HG03097 (cell line): ENCODE measurements around the gene LCN6.
"Not testable (repeated sequence)": the region's sequence is repeated elsewhere in the genome, so short reads cannot be mapped to it uniquely, and the experiment has no call there.

ENCODE experiments used
- ATAC-seq: cut with Tn5 transposase; IDR thresholded peaks from one replicate; pipeline ENCODE4 v1.9.1; 2021; ENCODE audit not compliant: unreplicated experiment, low FRiP score

Gene LCN6

GRCh38 chr9:136784249-136784996, 36.1 kb upstream of the LCN6 start:
- no peak for ATAC-seq

GRCh38 chr9:136782452-136782851, 34.1 kb upstream of the LCN6 start:
- no peak for ATAC-seq

DNA sequence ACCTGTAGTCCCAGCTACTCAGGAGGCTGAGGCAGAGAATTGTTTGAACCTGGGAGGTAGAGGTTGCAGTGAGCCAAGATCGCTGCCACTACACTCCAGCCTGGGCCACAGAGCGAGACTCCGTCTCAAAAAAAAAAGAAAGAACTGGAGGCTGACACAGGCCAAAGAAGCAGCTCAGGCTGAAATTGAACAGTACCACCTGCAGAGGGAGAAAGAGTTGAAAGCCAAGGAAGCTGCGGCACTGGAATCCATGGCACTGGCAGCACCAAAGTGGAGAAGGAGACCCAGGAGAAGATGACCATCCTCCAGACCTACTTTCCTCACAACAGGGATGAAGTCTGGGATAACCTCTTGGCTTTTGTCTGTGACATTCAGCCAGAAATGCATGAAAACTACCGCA, 31.5 kb upstream of the LCN6 start:
- ATAC-seq: no peak

GRCh38 chr9:136777359-136777758, 29.0 kb upstream of the LCN6 start:
- no peak for ATAC-seq

DNA sequence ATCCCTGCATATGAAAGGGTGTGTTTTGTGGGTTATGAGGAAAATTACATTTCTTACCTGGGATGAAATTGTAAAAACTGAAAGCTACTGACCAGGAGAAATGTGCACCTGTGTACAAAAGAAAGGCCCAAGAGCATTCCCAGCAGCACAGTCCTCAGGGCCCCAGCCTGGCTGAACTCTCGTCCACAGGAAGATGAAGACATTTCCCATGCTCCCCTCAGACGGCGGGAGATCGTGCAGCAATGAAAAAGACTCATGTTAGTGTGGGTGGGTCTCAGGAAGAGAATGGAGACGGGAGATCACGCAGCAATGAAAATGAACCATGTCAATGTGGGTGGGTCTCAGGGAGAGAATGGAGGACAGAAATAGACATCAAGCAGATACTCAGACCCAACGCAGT, 28.6 kb upstream of the LCN6 start:
- no peak for ATAC-seq

DNA sequence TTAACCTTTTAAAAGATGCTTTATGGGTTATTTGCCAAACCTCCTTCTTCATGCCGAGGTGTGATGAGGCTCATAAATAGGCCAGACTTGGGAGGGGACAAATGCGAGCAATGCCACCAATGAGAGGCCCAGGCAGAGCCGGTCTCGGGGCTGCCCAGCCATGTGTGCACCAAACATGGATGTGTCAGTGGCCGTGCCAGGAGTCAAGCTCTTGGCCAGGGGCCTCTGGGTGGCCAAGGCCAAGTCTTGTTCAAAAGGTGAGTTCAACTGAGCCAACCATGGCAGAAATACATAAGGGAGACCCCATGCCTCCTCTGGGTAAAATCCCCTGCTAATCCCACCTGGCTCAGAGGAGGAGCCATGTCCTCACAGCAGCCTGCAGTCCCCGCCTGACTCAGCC, 26.9 kb upstream of the LCN6 start:
- ATAC-seq: no peak

GRCh38 chr9:136774416-136775045, 26.2 kb upstream of the LCN6 start:
- ATAC-seq: no peak

- ATAC-seq: no peak
Observed at GRCh38 chr9:136773386-136774044, 25.2 kb upstream of the LCN6 start.

- ATAC-seq: no peak
Observed at GRCh38 chr9:136771907-136772415, 23.6 kb upstream of the LCN6 start.

GRCh38 chr9:136769710-136770191, 21.4 kb upstream of the LCN6 start:
- no peak for ATAC-seq

DNA sequence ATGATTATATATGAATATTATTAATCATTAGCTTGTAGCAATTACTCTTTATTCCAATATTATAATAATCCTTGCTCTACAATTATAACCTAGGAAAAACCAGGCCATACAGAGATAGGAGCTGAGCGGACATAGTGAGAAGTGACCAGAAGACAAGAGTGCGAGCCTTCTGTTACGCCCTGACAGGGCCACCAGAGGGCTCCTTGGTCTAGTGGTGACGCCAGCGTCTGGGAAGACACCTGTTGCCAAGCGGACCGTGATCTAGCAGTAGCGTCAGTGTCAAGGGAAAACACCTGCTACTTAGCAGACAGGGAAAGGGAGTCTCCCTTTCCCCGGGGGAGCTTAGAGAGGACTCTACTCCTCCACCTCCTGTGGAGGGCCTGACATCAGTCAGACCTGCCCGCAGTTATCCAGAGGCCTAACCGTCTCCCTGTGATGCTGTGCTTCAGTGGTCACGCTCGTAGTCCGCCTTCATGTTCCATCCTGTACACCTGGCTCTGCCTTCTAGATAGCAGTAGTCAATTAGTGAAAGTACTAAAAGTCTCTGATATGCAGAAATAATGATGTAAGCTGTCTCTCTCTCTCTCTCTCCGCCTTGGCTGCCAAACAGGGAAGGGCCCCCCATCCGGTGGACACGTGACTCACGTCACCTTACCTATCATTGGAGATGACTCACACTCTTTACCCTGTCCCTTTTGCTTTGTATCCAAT, 18.2 kb upstream of the LCN6 start:
- not testable (repeated sequence) for ATAC-seq

DNA sequence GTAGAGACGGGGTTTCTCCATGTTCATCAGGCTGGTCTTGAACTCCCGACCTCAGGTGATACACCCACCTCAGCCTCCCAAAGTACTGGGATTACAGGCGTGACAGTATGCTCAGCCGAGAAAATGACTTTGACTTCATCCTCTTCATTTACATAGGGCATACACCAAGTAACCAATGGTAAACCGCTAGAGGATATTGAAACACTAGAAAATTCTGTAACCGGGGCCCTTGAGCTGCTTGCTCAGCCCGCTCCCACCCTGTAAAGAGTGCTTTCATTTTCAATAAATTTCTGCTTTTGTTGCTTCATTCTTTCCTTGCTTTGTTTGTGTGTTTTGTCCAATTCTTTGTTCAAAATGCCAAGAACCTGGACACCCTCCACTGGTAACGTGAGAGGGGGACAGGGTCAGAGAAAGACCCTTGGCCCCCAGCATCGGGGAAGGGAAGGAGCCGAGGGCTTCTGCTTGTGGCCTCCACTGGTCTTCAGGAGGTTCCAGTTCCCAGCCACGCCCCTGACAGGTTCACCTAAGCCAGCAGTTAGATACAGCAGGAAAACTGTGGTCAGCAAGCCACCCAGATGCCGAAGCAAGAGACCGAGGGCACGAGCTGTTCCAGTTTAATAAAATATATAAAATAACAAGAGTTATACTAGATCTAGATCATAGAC, 17.6 kb upstream of the LCN6 start:
- not testable (repeated sequence) for ATAC-seq

GRCh38 chr9:136765041-136765440, 16.7 kb upstream of the LCN6 start:
- no peak for ATAC-seq

- no peak for ATAC-seq
Observed at GRCh38 chr9:136764301-136764891, 16.1 kb upstream of the LCN6 start, which contains the start of gene LCN15. Gene LCN15, minus strand, starts transcription at chr9:136764518. Its CDS starts 30 bp downstream, at chr9:136764488.

- no peak for ATAC-seq
Observed at GRCh38 chr9:136763649-136764035, 15.3 kb upstream of the LCN6 start.

GRCh38 chr9:136762915-136763648, 14.8 kb upstream of the LCN6 start:
- ATAC-seq: no peak

- no peak for ATAC-seq
Observed at GRCh38 chr9:136762221-136762691, 13.9 kb upstream of the LCN6 start.

DNA sequence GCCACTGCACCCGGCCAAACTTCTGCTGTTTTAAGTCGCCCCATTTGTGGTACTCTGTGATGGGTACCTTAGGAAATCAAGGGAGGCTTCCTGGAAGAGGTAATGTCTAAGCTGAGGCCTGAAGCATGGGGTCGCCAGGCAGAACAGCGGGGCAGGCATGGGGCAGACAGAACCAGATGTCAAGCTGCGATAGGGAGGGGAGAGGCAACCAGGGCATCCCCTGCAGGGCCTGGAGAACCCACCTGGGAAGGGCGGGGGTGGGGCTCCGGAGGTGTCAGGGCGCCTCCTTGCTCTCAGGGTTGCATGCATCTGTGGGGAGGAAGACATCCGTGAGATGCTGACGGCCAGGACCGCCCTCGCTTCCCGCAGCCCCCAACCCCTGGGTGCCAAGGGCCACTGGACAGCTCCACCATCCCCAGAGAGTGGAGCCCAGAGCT, 13.2 kb upstream of the LCN6 start:
- ATAC-seq: no peak
